ENCODE results near the gene KIAA1755.

DNA sequence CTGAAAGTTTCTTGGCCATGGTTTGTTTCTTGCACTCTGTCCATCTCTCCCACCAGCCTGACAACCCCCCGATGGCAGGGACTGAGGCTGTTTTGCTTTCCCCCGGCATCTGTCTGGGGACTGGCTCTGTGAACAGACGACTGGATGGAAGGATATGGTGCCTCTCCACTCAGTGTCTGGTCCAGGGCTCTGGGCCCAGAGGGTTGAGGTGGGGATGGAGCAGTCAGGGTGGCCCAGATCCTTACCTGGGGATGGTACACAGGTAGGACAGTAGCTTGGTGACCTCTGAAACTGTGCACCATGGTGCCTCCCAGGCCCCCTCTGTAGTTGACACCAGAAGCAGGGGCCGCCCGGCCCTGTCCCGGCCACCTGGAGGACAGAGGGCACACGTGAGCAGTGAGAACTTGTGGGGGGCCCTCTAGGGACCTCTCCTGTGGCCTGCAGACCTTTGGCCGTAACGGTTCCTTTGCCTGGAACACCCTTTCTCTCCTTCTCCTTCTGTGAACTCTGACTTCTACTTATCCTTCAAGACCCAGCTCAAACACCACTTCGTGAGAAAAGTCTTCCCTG lies 29.5 kb downstream of the KIAA1755 start:
- no peak for TF ChIP-seq EZH2 (IDR thresholded peaks at IDR 0.05; ENCODE audit: low read depth)
- TF ChIP-seq, protein P1, sequence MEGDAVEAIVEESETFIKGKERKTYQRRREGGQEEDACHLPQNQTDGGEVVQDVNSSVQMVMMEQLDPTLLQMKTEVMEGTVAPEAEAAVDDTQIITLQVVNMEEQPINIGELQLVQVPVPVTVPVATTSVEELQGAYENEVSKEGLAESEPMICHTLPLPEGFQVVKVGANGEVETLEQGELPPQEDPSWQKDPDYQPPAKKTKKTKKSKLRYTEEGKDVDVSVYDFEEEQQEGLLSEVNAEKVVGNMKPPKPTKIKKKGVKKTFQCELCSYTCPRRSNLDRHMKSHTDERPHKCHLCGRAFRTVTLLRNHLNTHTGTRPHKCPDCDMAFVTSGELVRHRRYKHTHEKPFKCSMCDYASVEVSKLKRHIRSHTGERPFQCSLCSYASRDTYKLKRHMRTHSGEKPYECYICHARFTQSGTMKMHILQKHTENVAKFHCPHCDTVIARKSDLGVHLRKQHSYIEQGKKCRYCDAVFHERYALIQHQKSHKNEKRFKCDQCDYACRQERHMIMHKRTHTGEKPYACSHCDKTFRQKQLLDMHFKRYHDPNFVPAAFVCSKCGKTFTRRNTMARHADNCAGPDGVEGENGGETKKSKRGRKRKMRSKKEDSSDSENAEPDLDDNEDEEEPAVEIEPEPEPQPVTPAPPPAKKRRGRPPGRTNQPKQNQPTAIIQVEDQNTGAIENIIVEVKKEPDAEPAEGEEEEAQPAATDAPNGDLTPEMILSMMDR (conservative IDR thresholded peaks at IDR 0.05), result no peak

Data from PC-9 (cell line).